Tibial nerve (tissue), 4 donors: ENCODE results near the gene APOBEC3B. TPM values are rescaled to one million over a fixed set of nuclear protein-coding genes. Genes with fewer than 3 reads are reported as not detected.
"Not testable (repeated sequence)": the region's sequence is repeated elsewhere in the genome, so short reads cannot be mapped to it uniquely, and the experiment has no call there.

Experiments
- DNase-seq, 2 donors: peaks; one replicate each; pipeline ENCODE4 v3.0.0-alpha.2; 2019; ENCODE audit warnings: low spot score in 2 of 2
- H3K27ac ChIP-seq, 4 donors: fragments of 200-600 bp; sonication (generic) in 3 of 4; one replicate each; pipeline ENCODE4 v1.5.1; 2017 to 2019; ENCODE audit warnings: mild to moderate bottlenecking in 1 of 4
- H3K27me3 ChIP-seq, 2 donors: fragments of 200-600 bp; sonication (generic) in 1 of 2; one replicate each; pipeline versions ENCODE4 v1.5.1 to v1.6.0; 2017 to 2019
- H3K36me3 ChIP-seq, 3 donors: fragments of 200-600 bp; sonication (generic); one replicate each; pipeline ENCODE4 v1.5.1; 2018 to 2019
- H3K4me1 ChIP-seq, 4 donors: fragments of 200-600 bp; sonication (generic) in 3 of 4; one replicate each; pipeline ENCODE4 v1.5.1; 2017 to 2019
- H3K4me3 ChIP-seq, 4 donors: fragments of 200-600 bp; sonication (generic) in 3 of 4; one replicate each; pipeline ENCODE4 v1.5.1; 2017 to 2019; ENCODE audit warnings: mild to moderate bottlenecking in 1 of 4, moderate library complexity in 1 of 4
- H3K9me3 ChIP-seq, 4 donors: fragments of 200-600 bp; sonication (generic) in 3 of 4; one replicate each; pipeline ENCODE4 v1.5.1; 2017 to 2019
- CTCF ChIP-seq, 5 experiments: fragments of 200-600 bp in 3 of 5; fragments of 450-650 bp in 2 of 5; sonication (generic) in 3 of 5; IDR thresholded peaks; one replicate each; pipeline ENCODE4 v1.5.1; 2016 to 2019; ENCODE audit warnings: antibody characterized with exemption in 5 of 5, mild to moderate bottlenecking in 3 of 5, moderate library complexity in 2 of 5
- EP300 ChIP-seq, 2 donors: sonication (generic); formaldehyde crosslinking; IDR thresholded peaks; one replicate each; pipeline ENCODE4 v1.6.1; 2017; ENCODE audit warnings: antibody characterized with exemption in 2 of 2, mild to moderate bottlenecking in 1 of 2
- POLR2A ChIP-seq, 2 donors: fragments of 450-650 bp; IDR thresholded peaks; one replicate each; pipeline ENCODE4 v1.6.1; 2017; ENCODE audit warnings: antibody characterized with exemption in 2 of 2, mild to moderate bottlenecking in 2 of 2, moderate library complexity in 2 of 2
- WGBS, 2 donors: methylation state at CpG; one replicate each; pipeline ENCODE4 v1.1.5; 2018; 5-methylcytosine and 5-hydroxymethylcytosine counted together
- total RNA-seq, 4 donors: library from RNA; depleted of rRNA; stranded (reverse); fragments of >200 nt; gene quantifications; one replicate each; pipeline ENCODE4 v1.1.0, GENCODE V29; 2016

The APOBEC3B gene
- total RNA-seq, 4 donors from 2014 or later: 0.39 to 3.3 (median 0.60) TPM; not detected in 1

GRCh38 chr22:38942702-38943101 lies 39.4 kb upstream of the APOBEC3B start:
- no peak for TF ChIP-seq POLR2A (IDR thresholded peaks at IDR 0.05)
- TF ChIP-seq EP300 (IDR thresholded peaks at IDR 0.05): no peak
- TF ChIP-seq CTCF (IDR thresholded peaks at IDR 0.05): no peak
- WGBS, 2 donors: 78 to 79% methylated on average over 5 of the region's 5 CpGs
- H3K27ac ChIP-seq: no peak overlapping the region
- no peak for DNase-seq
- no peaks in the 10 kb centered on the region for H3K4me1 ChIP-seq
- H3K36me3 ChIP-seq: no peaks in the 10 kb centered on the region
- no peaks in the 10 kb centered on the region for H3K9me3 ChIP-seq
- H3K4me3 ChIP-seq: no peak overlapping the region
- peaks cover 0 to 9% of the 10 kb centered on the region in 2 donors for H3K27me3 ChIP-seq

GRCh38 chr22:38943201-38943600 lies 38.9 kb upstream of the APOBEC3B start:
- no peak overlapping the region for H3K27ac ChIP-seq
- no peaks in the 10 kb centered on the region for H3K36me3 ChIP-seq
- no peaks in the 10 kb centered on the region for H3K4me1 ChIP-seq
- no peak for DNase-seq
- no peak for TF ChIP-seq EP300 (IDR thresholded peaks at IDR 0.05)
- no peak for TF ChIP-seq CTCF (IDR thresholded peaks at IDR 0.05)
- TF ChIP-seq POLR2A (IDR thresholded peaks at IDR 0.05): no peak
- no peak overlapping the region for H3K4me3 ChIP-seq
- 52 to 60% methylated on average over 9 of the region's 9 CpGs for WGBS, 2 donors
- no peaks in the 10 kb centered on the region for H3K9me3 ChIP-seq
- H3K27me3 ChIP-seq: peaks cover 0 to 9% of the 10 kb centered on the region in 2 donors

GRCh38 chr22:38943882-38944281 lies 38.3 kb upstream of the APOBEC3B start:
- DNase-seq: no peak
- no peaks in the 10 kb centered on the region for H3K4me1 ChIP-seq

GRCh38 chr22:38944653-38945052 lies 37.5 kb upstream of the APOBEC3B start:
- Histone ChIP-seq H3K9me3 (no peaks in the 10 kb centered on the region), H3K4me1 (no peaks in the 10 kb centered on the region), H3K36me3 (no peaks in the 10 kb centered on the region), H3K27ac (no peak overlapping the region), H3K27me3 (peaks cover 0 to 9% of the 10 kb centered on the region in 2 donors), H3K4me3 (no peak overlapping the region)
- DNase-seq: no peak
- WGBS, 2 donors: 90% methylated on average over 7 of the region's 7 CpGs
- TF ChIP-seq EP300 (IDR thresholded peaks at IDR 0.05) (no peak), POLR2A (IDR thresholded peaks at IDR 0.05) (no peak), CTCF (IDR thresholded peaks at IDR 0.05) (no peak)

More at GRCh38 chr22:38943882-38944281, 38.3 kb upstream of the APOBEC3B start:
- H3K4me3 ChIP-seq: no peak overlapping the region
- no peaks in the 10 kb centered on the region for H3K36me3 ChIP-seq
- TF ChIP-seq CTCF (IDR thresholded peaks at IDR 0.05): no peak
- TF ChIP-seq POLR2A (IDR thresholded peaks at IDR 0.05): no peak
- no peak for TF ChIP-seq EP300 (IDR thresholded peaks at IDR 0.05)
- H3K27ac ChIP-seq: no peak overlapping the region
- H3K9me3 ChIP-seq: no peaks in the 10 kb centered on the region
- H3K27me3 ChIP-seq: peaks cover 0 to 9% of the 10 kb centered on the region in 2 donors
- 70 to 72% methylated on average over 3 of the region's 3 CpGs for WGBS, 2 donors

GRCh38 chr22:38945706-38946338 lies 36.3 kb upstream of the APOBEC3B start:
- H3K27me3 ChIP-seq: not testable (repeated sequence)

More at GRCh38 chr22:38945706-38946338, 36.3 kb upstream of the APOBEC3B start:
- not testable (repeated sequence) for H3K4me1 ChIP-seq, H3K36me3 ChIP-seq, H3K9me3 ChIP-seq, H3K27ac ChIP-seq, DNase-seq, H3K4me3 ChIP-seq
